Stimulated activated CD4-positive, alpha-beta T cell treated with anti-CD3 and anti-CD28 coated beads, Interleukin-4, amount 100 ng/mL, for 4 hours (primary cell): ENCODE data around the gene ZEB1.
"Not testable (repeated sequence)": the region's sequence is repeated elsewhere in the genome, so short reads cannot be mapped to it uniquely, and the experiment has no call there.

Experiments used
- DNase-seq, 2 experiments: peaks; one replicate each; pipeline ENCODE4 v3.0.0-alpha.2; 2020

Gene ZEB1

DNA sequence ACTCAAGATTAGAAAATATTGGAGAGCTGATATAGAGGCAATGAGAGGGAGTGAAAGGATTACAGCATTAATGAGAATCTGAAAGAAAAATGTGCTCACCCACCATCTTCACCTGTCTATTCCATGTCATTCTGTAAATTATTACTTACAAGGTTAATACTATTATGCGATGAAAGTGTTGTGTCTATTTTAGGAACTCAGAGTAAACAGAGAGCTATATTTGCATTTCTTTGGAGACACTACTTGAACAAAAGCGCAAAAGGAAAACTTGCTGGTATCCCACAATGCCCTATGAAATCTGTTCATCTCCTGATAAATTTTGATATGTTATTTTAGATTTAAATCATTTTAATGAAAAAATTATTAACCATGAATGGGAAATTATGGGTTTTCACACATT lies 196.1 kb downstream of the ZEB1 start:
- no peak for DNase-seq

DNA sequence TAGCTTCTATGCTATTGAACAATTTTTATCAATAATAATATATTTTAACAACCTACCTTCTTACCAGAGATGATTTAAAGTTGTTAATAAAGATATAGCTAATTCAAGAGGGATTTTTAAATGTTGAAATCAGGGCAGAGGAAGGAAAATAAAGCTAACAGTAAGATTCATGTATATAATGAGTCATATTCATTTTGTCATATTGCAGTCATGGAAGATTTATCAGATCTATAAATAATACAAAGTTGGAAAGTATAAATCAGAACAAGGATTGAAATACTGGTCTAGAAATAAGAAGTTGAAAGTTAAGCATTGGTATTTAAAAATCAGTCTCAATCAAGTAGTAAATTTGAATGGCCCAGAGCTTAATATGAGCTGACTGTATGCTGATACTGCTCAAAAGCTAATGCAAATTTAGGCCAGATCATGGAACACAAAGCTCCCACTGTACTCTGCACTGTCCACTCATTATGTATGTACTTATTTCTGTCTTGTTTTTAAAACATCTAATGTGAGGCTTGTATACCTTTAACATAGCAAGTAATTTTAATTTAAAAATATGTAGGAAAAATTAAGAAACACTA lies 196.9 kb downstream of the ZEB1 start:
- no peak for DNase-seq

DNA sequence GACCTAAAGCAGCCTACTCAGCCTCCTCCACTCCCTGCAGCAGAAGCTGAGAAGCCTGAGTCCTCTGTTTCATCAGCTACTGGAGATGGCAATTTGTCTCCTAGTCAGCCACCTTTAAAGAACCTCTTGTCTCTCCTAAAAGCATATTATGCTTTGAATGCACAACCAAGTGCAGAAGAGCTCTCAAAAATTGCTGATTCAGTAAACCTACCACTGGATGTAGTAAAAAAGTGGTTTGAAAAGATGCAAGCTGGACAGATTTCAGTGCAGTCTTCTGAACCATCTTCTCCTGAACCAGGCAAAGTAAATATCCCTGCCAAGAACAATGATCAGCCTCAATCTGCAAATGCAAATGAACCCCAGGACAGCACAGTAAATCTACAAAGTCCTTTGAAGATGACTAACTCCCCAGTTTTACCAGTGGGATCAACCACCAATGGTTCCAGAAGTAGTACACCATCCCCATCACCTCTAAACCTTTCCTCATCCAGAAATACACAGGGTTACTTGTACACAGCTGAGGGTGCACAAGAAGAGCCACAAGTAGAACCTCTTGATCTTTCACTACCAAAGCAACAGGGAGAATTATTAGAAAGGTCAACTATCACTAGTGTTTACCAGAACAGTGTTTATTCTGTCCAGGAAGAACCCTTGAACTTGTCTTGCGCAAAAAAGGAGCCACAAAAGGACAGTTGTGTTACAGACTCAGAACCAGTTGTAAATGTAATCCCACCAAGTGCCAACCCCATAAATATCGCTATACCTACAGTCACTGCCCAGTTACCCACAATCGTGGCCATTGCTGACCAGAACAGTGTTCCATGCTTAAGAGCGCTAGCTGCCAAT lies 202.2 kb downstream of the ZEB1 start:
- no peak for DNase-seq

DNA sequence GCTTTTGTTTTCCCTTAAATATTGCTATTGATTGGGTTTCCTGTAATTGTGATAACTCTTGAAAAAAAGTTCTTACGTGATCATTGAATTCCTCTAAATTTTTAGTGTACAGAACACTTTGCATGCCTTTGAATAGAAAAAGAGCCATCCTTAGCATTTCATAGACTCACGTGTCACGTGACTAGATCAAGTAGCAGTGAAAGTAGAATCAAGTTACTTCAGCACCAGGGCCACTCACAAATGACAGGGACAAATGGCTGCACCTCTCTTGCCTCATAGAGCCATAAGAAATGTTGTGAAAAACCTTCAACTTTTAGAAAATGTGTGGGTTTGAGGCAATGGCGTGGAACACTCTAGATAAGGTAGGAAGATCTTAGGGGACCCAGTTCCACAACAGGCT lies 203.8 kb downstream of the ZEB1 start:
- DNase-seq = no peak

DNA sequence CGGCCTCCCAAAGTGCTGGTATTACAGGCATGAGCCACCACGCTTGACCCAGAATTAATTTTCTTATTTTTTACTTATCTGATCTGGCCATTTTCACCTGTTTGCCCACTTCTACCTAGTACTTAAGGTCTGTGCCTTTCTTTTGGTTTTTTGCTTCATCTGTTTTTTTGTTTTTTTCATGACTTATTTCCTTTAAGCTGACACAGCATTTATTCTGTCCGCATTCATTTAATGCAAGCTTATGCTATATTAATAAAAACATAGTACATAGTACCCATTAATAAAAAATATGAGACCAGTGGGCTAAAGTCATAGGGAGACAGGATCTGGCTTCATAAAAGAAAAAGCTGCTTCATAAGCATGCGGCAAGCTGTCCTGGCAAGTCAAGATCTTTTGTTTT lies 205.4 kb downstream of the ZEB1 start:
- no peak for DNase-seq

DNA sequence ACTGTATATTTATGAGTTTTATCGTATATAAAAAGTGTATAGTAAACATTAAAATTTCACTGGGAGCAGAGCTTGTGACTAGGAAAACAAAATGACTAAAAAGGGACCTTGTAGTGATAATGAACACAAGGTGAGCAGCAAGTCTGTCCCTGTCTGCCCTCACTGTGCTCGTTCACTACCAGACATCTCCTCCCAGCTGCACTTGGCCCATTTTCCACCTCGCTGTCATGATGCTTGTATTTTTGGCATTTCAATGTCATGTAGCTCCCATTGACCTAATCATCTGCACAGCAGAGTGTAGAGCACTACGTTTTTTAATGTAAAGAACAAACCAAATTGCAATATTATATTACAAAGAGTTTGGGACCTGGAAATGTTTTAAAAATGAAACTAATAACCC lies 207.2 kb downstream of the ZEB1 start:
- no peak for DNase-seq

DNA sequence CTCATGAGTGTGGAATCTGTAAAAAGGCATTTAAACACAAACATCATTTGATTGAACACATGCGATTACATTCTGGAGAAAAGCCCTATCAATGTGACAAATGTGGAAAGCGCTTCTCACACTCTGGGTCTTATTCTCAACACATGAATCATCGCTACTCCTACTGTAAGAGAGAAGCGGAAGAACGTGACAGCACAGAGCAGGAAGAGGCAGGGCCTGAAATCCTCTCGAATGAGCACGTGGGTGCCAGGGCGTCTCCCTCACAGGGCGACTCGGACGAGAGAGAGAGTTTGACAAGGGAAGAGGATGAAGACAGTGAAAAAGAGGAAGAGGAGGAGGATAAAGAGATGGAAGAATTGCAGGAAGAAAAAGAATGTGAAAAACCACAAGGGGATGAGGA lies 207.7 kb downstream of the ZEB1 start:
- DNase-seq = no peak

DNA sequence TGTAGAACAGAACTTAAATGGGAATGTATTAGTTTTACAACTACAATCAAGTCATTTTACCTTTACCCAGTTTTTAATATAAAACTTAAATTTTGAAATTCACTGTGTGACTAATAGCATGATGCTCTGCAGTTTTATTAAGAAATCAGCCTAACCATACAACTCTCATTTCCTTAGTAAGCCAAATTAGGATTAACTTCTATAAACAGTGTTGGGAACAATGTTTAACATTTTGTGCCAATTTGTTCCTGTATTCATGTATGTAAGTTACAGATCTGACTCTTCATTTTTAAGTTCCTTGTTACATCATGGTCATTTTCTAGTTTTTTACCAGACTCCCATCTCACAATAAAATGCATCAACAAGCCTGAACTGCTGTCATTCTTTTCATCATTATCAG lies 209.8 kb downstream of the ZEB1 start:
- no peak for DNase-seq

DNA sequence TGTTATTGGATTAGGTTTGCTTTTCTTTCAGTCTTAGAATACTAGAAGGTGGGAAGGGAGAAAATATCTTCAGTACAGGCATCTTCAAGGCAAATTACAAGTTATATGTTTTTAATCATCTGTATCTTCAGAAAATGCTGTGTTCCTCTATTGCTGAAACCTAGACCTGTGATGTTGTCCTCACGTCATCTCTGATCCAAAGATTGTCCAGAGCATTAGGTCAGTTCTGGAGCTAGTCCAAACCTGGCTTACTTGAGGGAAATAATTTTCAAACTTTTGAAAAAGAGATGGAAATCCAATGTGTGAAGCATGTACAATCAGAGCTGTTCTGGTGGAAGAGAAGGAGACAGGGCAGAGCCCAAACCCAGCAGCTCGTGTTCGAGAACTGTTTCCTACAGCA lies 217.3 kb downstream of the ZEB1 start:
- no peak for DNase-seq

DNA sequence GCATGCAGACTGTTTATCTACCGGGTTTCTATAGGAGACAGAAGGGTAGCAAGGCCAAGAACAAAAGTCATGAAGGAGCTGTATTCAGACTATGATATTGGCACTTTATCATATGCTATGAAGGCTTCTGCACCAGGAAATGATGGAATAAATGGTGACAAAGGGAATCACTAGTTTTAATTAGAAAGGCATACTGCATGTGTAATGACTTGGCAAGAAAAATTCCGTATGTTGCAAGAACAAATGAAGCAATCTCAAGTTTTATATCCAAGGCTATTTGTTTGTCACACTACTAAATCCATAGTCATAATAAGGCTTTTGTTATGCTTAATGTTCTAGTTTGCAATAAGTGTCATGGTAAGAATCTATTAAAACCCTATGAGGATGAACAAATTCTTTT lies 230.9 kb downstream of the ZEB1 start:
- no peak for DNase-seq

DNA sequence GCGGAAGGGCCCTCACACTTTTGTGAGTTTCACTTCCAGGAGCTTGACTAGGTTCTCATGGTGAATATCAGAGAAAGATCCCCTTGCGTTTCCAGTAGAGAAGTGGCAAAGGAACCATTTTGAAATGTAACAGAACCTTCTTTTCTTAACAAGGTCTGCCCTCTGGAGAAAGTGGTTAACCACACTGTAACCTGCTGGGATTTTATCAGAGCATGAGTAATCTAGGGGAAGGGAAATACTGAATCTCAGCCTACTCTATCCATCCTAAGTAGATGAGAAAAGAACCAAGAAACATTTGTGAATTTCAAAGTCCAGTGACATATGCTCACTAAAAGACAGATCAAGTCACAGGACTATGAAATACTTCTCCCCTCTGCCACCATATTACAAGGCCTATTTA lies 235.5 kb downstream of the ZEB1 start:
- DNase-seq = no peak

DNA sequence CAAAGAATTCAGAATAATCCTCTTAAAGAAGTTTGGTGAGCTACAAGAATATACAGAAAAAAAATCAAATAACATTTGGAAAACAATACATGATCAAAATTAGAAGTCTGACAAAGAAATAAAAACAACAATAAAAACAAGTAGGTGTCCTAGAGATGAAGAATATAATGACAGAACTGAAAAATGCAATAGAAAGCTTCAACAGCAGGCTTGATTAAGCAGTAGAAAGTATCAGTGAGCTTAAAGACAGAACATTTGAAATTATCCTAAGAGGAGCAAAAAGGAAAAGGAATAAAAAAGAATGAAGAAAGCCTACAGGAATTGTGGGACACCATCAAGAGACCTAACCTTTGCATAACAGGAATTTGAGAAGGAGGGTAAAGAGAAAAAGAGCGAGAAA lies 238.8 kb downstream of the ZEB1 start:
- no peak for DNase-seq

DNA sequence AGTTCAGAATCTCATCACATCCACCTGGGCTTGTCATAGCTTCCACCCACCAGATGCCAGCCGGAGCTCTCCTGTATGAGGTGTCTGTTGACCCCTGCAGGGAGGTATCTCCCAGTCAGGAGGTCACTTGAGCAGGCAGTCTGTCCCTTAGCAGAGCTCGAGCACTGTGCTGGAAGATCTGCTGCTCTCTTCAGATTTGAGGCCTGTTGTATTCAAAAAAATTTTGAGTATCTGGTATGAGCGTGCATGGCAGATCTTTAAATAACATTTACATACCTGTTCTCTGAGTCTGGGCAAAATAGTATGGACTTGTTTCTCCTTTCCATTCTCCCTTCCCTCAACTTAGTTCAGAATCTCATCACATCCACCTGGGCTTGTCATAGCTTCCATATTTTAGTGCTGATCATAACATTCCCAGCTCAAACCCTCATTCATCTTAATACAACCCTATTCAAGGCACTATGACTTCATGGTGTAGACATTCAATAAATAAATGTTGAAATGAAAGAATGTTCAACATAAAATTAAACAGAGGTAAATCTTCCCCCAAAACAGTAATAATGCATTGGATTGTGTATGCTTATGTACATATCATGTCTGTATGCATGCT lies 249.3 kb downstream of the ZEB1 start:
- DNase-seq = not testable (repeated sequence)

DNA sequence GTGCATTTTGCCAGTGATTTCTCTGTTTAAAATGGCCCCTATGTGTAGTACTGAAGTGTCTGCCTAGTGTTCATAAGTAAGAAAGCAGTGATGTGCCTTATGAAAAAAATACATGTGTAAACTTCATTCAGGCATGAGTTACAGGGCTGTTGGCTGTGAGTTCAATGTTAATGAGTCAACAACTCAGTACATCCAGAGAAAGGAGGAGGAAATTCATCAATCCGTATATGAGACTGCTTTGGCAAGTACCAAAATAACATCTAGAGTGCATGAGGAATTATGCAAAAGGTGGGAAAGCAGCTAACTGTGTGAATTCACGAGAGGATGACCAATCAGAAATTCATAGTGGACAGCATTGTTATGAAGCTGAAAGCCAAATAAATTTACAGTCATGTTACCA lies 255.6 kb downstream of the ZEB1 start:
- DNase-seq = no peak

DNA sequence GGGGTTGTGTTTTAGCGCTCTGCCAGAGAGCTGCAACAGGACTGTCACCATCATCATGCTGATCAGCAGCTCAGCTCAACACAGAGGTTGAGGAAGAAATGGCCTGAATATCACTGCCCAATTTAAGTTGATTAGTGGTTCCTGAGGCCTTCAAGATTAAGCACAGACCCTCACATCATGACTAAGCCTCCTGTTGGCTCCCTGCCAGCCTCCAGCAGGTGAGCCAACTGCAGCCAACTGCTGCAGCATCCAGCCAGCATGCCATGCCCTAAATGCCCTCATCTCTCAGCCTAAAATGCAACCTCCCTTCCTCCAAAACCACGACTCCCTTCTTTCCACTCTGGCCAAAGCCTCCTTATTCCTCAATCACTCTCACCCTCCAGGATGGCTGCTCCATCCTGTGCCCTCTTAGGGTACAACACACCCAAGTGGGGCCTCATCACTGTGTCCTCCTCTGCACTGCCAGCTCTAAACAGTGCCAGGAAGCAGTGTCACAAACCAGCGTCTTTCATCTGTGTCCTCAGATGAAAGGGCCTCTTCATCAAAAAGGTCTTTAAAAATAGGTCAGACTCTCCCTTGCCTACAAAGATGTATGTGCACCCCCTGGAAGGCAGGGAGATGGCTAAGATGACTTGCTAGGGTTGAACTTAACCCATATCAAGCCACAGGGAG lies 259.3 kb downstream of the ZEB1 start:
- DNase-seq = no peak

DNA sequence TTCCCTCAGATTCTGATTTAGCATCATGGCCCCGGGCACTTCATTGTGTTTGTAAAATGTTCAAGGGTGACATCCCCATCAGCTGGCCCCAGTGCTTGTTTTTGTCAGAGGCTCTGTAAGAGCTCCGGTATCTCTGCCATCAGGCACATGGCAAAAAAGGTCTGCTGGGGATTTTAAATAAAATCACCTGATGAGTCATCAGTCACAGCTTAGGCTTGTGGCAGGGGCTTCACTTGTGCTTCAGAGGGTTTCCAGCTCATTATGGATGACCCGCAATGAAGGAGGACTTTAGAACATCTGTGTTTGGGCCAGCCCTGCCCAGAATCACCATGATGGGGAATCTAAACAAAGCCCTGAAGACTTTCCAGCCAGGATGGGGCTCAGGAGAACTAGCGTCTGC lies 259.9 kb downstream of the ZEB1 start:
- no peak for DNase-seq
